ENCODE measurements around the gene KIF3C.
"Not testable (repeated sequence)": the region's sequence is repeated elsewhere in the genome, so short reads cannot be mapped to it uniquely, and the experiment has no call there.

The KIF3C gene

GRCh38 chr2:25926984-25927756, 55.1 kb downstream of the KIF3C start:
- DNase-seq: no peak
- Histone ChIP-seq H3K36me3 (replicated peaks) (no peaks in the 10 kb centered on the region), H3K27ac (no peak overlapping the region), H3K27me3 (replicated peaks) (no peaks in the 10 kb centered on the region), H3K4me3 (ENCODE audit: low read depth, low read length) (no peak overlapping the region)
- in situ Hi-C loops (cut with HindIII; ENCODE audit: low pct_ligation_motif_present, low sequenced_read_pairs): no loop called here
- no peak for TF ChIP-seq CTCF (IDR thresholded peaks at IDR 0.05; ENCODE audit: low read depth, low read length, missing control alignments)

- H3K36me3 ChIP-seq (replicated peaks): no peaks in the 10 kb centered on the region
- in situ Hi-C loops (cut with HindIII; ENCODE audit: low pct_ligation_motif_present, low sequenced_read_pairs): no loop called here
- H3K4me3 ChIP-seq (ENCODE audit: low read depth, low read length): no peak overlapping the region
- no peaks in the 10 kb centered on the region for H3K27me3 ChIP-seq (replicated peaks)
- no peak for DNase-seq
- TF ChIP-seq CTCF (IDR thresholded peaks at IDR 0.05; ENCODE audit: low read depth, low read length, missing control alignments): no peak
- no peak overlapping the region for H3K27ac ChIP-seq
These were observed 59.8 kb downstream of the KIF3C start for GRCh38 chr2:25922501-25922900.

- no peaks in the 10 kb centered on the region for H3K36me3 ChIP-seq (replicated peaks)
- in situ Hi-C loops (cut with HindIII; ENCODE audit: low pct_ligation_motif_present, low sequenced_read_pairs): no loop called here
- H3K4me3 ChIP-seq (ENCODE audit: low read depth, low read length): no peak overlapping the region
- H3K27ac ChIP-seq: no peak overlapping the region
- DNase-seq: no peak
- no peaks in the 10 kb centered on the region for H3K27me3 ChIP-seq (replicated peaks)
- TF ChIP-seq CTCF (IDR thresholded peaks at IDR 0.05; ENCODE audit: low read depth, low read length, missing control alignments): no peak
These were observed 61.4 kb downstream of the KIF3C start for GRCh38 chr2:25920786-25921415.

GRCh38 chr2:25920336-25920735, 62.0 kb downstream of the KIF3C start:
- Histone ChIP-seq H3K4me3 (ENCODE audit: low read depth, low read length) (no peak overlapping the region), H3K27me3 (replicated peaks) (no peaks in the 10 kb centered on the region), H3K27ac (no peak overlapping the region), H3K36me3 (replicated peaks) (no peaks in the 10 kb centered on the region)
- no peak for TF ChIP-seq CTCF (IDR thresholded peaks at IDR 0.05; ENCODE audit: low read depth, low read length, missing control alignments)
- no peak for DNase-seq
- in situ Hi-C loops (cut with HindIII; ENCODE audit: low pct_ligation_motif_present, low sequenced_read_pairs): no loop called here

- Histone ChIP-seq H3K36me3 (replicated peaks) (no peaks in the 10 kb centered on the region), H3K4me3 (ENCODE audit: low read depth, low read length) (no peak overlapping the region), H3K27me3 (replicated peaks) (no peaks in the 10 kb centered on the region), H3K27ac (no peak overlapping the region)
- in situ Hi-C loops (cut with HindIII; ENCODE audit: low pct_ligation_motif_present, low sequenced_read_pairs): no loop called here
- TF ChIP-seq CTCF (IDR thresholded peaks at IDR 0.05; ENCODE audit: low read depth, low read length, missing control alignments): no peak
- DNase-seq: no peak
These were observed 64.5 kb downstream of the KIF3C start for GRCh38 chr2:25917832-25918231.

- DNase-seq: peak; percentile 25
- in situ Hi-C loops (cut with HindIII; ENCODE audit: low pct_ligation_motif_present, low sequenced_read_pairs); H3K4me3 ChIP-seq (ENCODE audit: low read depth, low read length); H3K36me3 ChIP-seq (replicated peaks); H3K27me3 ChIP-seq (replicated peaks); H3K27ac ChIP-seq: not testable (repeated sequence)
These were observed 64.9 kb downstream of the KIF3C start for GRCh38 chr2:25917411-25917810.

GRCh38 chr2:25915944-25916772, 66.1 kb downstream of the KIF3C start:
- H3K36me3 ChIP-seq (replicated peaks); H3K27me3 ChIP-seq (replicated peaks); DNase-seq; H3K4me3 ChIP-seq (ENCODE audit: low read depth, low read length); H3K27ac ChIP-seq; in situ Hi-C loops (cut with HindIII; ENCODE audit: low pct_ligation_motif_present, low sequenced_read_pairs): not testable (repeated sequence)

- H3K36me3 ChIP-seq (replicated peaks); DNase-seq; H3K27ac ChIP-seq; in situ Hi-C loops (cut with HindIII; ENCODE audit: low pct_ligation_motif_present, low sequenced_read_pairs); H3K4me3 ChIP-seq (ENCODE audit: low read depth, low read length); H3K27me3 ChIP-seq (replicated peaks): not testable (repeated sequence)
These were observed 66.9 kb downstream of the KIF3C start for GRCh38 chr2:25915411-25915810.

- H3K4me3 ChIP-seq (ENCODE audit: low read depth, low read length); in situ Hi-C loops (cut with HindIII; ENCODE audit: low pct_ligation_motif_present, low sequenced_read_pairs); H3K27ac ChIP-seq; DNase-seq; H3K36me3 ChIP-seq (replicated peaks); H3K27me3 ChIP-seq (replicated peaks): not testable (repeated sequence)
These were observed 68.7 kb downstream of the KIF3C start for GRCh38 chr2:25913696-25913973.

Measured in brain microvascular endothelial cell (primary cell).